Stimulated activated CD4-positive, alpha-beta T cell treated with anti-CD3 and anti-CD28 coated beads, Interleukin-12 subunit alpha, Interleukin-12 subunit beta, amount 100 ng/mL, for 24 hours (primary cell): ENCODE results near the gene NEUROD1.
A peak's percentile ranks its signal among the peaks of the same experiment; 100 is the strongest.
"Not testable (repeated sequence)": the region's sequence is repeated elsewhere in the genome, so short reads cannot be mapped to it uniquely, and the experiment has no call there.

Experiments
- DNase-seq, 2 experiments: peaks; one replicate each; pipeline ENCODE4 v3.0.0-alpha.2; 2020; ENCODE audit warnings: low read depth in 2 of 2

The NEUROD1 gene

DNA sequence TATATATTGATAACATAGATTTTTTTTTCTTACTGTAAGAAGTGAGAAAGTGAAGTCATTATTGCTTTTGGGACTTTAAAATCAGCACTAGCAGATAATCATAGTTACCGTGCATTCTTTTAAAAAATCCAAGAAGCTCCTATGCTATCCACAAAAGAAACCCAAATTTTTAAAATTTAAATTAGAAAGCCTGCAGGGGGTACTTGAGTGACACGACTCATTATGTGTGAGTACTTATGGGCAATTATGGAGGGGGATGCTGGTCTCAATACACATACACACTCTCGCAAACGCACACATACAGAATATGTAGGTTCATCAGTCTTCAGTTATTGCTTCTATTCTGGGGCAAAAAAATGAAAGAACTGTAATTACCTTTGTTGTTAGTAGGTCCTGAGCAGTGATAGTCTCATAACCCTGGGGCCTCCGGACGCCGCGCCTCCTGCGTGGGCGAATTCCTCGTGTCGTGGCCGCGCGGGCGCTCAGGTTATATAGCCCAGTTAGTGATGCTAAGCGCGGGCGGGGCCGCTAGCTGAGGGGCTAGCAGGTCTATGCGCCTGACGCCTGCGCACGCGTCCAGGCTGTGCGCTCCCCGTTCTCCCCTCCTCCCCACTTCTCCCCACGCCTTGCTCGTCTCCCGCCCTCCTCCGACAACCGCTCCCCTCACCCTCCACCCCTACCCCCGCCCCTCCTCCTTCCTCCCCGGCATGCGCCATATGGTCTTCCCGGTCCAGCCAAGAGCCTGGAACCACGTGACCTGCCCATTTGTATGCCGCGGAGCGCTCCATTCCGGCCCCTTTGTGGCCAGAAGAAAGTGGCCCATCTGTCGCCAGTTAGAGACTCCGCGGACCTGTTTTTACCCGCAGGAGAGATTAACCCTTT is at the start of gene NEUROD1:
NEUROD1 (minus strand) TSS at position 463 of the 882 bp plus-strand sequence. CDS start 1,657 bp downstream, outside the sequence.
- DNase-seq: no peak

DNA sequence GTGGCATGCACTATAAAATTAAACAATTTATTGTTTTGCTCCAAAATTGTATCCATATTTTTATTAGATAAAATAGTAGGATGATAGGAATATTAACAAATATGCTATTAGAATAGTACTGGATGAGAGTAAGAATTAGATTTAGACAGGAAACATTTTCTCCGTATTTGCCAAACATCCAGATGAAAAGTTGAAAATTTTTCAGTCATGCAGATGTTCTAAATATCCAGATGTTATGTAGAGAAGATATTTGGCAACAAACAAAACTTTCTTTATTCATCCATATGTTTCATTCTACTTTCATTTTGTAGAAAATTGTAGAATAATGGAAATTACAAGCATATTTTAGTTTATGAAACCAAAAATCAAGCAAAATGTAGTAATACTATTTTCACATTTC is 45.2 kb upstream of the NEUROD1 start:
- DNase-seq: no peak

DNA sequence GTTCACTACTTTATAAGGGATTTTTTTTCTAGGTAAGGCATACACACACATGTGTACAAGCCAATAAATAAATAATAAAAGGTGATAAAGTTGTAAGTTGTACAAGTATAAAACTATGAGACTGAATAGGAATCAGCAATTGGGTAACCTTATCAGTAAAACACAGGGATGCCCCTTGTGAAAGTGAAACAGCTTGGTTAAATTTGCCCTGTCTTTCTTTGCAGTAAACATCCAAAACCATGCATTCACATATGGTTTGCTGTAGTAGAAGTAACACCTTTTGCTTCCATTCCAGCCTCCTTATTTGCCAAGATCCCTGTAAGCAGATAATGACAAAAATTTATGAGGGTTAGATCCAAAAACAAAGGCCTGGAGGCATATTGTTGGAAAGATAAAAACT is 44.3 kb upstream of the NEUROD1 start:
- DNase-seq: no peak

DNA sequence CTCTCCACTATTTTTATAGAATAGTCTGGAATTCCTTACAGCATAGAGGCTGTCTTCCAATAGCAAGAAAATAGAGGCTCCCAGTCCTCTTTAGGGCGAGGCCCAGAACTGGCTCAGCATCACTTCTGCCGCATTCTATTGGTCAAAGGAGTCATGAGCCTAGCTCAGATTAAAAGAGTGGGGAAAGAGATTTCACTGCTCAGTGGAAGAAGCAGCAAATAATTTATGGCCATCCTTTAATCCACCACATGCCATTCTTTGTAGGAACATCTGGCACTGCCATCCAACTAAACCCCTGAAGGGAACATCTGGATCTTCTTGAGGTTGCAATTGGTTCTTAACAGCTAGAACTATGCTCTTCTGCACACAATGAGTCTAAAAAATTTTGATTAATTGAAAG is 43.4 kb upstream of the NEUROD1 start:
- DNase-seq: no peak

DNA sequence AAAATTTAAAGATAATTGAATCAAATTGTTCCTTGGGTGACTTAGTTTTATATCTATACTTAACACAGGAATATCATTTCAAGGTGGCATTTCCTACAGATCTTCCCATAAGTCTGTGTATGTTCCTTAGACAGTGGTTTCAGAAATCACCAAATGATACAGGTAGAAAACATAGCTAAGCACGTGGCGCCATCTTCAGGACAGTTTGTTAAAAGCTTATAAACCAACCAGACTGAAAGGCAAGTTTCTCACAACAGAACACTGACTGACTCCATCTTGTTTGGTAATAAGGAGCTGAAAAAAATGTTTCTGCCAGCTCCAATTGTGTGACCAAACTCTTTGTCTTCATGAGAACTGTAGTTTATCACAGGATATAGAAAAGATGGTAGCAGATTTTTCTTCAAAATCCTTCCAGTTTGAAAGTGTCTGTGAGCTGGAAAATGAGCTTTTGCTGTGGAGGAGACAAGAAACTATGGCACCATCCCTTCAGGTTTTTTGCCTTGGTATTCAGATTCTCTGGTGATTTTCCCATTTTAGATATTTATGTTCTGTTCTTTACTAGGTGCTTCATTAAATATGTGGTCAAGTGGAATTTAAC is 34.8 kb upstream of the NEUROD1 start:
- DNase-seq: peak; percentile 37 to 61

DNA sequence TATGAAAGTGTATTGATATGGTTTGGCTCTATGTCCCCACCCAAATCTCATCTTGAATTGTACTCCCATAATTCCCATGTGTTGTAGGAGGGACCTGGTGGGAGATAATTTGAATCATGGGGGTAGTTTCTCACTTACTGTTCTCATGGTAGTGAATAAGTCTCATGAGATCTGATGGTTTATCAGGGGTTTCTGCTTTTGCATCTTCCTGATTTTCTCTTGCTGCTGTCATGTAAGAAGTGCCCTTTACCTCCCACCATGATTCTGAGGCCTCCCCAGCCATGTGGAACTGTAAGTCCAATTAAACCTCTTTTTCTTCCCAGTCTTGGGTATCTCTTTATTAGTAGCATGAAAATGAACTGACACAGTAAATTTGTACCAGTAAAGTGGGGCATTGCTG is 30.7 kb upstream of the NEUROD1 start:
- DNase-seq: not testable (repeated sequence)

DNA sequence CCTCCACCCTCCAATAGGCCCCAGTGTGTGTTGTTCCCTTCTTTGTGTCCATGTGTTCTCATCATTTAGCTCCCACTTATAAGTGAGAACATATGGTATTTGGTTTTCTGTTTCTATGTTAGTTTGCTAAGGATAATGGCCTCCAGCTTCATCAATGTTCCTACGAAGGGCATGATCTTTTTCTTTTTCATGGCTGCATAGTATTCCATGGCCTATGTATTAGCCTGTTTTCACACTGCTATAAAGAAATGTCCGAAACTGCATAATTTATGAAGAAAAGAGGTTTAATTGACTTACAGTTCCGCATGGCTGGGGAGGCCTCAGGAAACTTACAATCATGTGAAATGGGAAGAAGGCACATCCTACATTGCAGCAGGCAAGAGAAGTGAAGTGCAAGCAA is 22.2 kb upstream of the NEUROD1 start:
- not testable (repeated sequence) for DNase-seq

DNA sequence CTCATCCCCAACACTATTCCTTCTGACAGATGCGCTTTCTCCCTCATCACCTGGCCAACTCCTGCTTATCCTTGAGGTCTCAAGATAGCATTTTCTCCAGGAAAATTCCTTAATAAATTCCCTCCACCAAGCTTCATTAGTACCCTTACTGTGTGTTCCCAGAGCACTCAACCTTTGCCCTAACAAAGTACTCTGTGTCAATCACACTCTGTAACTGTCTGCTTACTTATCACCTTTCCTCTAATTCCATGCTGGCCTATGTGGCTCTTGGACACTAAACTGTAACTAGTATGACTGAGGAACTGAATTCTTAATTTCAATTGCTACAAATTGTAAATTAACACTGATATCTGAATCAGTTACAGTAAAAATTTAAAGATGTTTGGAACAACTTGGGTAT is 17.9 kb upstream of the NEUROD1 start:
- DNase-seq: no peak

DNA sequence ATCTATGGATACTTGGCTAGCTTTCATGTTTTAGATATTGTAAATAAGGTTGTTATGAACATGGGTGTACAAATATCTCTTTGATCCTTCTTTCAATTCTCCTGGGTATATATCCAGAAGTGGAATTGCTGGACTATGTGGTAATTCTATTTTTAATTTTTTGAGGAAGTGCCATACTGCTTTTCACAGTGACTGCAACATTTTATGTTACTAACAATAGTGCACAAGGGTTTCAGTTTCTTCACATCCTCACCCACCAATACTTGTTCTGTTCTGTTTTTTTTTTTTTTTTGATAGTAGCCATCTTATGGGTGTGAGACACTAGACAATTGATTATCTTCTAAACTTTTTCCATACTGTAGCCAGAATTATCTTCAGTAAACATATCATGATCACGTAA is 17.3 kb upstream of the NEUROD1 start:
- DNase-seq: no peak

DNA sequence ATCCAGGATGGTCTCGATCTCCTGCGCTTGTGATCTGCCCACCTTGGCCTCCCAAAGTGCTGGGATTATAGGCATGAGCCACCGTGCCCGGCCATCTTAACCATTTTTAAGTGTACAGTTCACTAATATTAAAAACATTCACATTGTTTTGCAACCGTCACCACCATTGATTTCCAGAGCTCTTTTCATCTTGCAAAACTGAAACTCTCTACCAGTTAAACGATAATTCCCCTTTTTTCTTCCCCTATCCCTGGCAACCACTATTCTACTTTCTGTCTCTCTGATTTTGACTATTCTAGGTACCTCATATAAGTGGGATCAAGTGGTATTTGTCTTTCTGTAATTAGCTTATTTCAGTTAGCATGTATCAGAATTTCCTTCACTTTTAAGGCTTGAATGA is 16.8 kb upstream of the NEUROD1 start:
- no peak for DNase-seq

DNA sequence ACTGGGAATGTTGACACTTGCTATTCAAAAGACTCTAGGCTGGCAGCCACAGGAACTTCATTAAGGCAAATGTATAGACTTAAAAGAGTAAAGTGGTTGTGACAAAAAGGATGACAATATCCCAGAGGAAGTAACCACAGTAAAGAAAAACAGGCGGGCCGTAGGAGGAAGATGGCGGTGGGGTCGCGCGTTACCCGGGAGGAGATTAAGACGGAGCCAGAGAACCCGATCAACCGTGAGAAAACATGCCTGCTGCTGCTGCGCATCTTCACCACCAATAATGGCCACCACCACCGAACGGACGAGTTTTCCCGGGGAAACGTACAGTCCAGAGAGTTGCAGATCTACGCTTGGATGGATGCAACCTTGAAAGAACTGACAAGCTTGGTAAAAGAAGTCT is 14.0 kb upstream of the NEUROD1 start:
- DNase-seq: no peak

DNA sequence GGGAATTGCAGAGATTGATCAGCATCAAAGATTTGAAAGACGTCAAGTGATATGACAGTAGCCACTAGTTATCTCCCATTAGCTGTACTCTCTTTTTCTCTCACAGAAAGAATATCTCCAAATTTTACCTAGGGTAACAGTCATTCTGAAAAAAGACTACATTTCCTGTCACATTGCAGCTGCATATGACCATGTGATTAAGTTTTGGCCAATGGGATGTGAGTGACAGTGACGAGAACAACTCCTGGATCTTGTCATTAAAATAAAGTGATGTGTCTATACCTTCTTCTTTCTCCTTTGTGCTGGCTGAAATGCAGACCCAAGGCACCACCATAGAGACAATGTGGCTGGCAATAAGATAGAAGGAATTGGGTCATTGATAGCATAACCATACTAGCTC is 10.5 kb upstream of the NEUROD1 start:
- DNase-seq: no peak

DNA sequence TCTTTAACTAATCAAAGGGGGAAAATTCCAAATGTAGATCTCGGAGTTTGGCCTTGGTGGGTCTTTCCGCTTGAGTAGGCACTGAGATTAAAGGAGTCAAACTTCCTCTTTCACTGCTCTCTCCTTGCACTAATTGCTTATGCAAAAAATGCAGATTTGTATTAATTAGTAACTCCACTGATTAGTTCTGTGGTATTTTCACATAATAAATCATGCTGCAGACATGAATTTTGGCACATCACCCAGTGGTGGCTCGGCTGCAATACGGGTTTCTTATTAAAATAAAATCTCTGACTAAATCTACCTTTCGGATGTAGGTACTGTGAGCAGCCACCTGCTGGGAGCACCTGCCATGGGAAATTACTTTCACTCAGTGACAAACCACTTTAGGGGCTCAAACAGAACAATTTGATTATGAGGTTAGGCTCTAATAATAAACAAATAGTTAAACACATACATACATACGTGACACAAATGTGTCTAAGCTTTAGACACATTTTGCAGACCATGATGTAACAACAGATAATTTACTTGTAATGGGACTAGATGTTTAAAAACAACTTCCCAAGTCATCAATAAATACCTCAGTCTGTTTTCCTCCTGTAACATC is 6.4 kb upstream of the NEUROD1 start:
- DNase-seq: no peak

DNA sequence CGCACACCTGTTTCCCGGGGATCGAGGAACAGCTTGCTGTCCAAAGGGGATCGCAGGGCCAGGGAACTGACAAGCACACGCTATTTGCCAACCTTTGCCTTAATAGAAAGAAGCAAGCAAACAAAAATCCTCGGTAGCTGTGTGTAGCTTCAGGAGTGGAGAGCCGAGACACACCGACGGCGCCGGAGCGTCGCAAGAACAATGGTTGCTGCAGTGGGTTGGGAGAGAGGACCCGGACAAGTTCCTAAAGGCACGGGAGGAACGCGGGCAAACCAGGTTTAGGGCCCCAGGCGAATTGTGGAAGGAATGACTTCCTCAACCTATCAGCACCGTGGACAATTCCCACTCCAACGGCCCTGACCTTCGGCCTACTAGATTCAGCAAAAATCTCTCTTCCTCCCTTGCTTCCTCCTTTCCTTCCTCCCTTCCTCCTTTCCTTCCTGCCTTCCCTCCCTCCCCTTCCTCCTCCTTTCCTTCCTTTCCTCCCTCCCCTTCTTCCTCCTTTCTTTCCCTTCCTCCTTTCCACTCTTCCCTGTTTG is 4.9 kb upstream of the NEUROD1 start:
- DNase-seq: no peak

DNA sequence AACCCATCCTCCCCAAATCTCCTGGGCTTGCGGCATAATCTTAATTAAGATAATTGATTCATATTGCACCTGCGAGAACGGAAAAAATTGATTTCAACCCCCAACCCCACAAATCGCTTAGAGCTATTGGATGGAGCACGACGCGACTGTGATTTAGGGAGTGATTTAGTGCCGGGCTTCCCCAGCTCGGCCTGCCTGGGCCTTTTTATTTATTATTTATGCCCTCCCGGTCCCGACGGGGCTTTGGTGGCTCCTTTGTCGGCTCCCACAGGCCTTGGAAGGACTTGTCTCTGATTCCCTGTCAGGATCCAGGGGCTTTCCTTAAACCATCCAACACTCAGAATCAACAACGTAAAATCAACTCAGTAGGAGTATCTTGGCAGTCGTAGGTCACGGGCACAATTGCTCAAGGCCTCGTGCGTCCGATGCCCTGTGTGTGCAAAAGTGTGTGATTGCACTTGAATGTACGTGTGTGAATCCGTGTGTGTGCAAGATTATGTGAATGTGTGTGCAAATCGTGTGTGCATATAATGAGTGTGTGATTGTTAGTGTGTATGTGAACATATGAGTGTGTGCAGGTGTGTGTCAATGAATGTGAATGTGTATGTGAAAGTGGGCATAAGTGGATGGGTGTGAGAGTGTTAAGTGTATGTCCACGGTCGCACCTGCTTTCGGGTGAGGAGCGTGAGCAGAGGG is 4.3 kb upstream of the NEUROD1 start:
- DNase-seq: no peak

DNA sequence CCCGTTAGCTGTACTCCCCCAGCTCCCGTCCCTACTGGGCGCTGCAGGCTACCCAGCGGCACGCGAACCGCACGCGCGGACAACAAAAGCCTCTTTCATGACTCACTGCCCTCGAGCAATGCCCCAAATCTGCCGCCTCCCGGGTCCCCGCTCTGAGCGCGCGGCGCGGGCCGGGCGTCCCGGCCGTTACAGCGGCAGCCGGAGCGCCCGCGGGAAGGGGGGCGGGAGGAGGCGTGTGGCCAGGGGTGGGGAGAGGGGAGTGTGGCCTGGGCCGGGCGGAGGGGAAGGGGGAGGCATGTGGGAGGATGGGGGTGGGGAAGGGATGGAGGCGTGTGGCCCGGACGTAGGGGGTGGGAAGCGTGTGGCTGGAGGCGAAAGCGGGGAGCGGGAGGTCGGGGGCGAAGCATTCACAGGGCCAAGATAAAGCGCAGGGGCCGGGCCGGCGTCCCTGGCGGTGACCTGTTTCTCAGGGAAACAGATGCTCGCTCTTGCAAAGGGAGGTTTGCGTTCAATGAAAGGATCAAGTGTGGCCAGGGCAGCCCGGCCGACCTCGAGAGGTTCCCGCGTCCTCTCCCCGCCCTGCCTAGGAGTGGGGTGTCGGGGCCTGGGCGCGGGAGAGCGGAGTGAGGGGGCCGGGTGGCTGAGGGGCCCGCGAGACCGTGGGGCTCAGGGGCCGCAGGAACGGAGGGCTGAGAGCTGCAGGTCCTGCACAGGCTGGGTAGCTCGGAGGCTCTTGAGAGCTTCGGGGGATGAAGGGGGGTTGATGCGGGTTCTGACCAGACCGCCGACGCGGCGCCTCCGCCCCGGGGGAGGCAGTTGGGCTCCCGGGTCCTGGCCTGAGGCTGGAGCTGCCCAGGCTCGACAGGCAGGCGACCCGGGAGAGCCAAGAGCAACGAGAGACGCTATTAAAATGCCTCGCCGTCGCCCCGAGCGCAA is 3.5 kb upstream of the NEUROD1 start:
- DNase-seq: no peak

DNA sequence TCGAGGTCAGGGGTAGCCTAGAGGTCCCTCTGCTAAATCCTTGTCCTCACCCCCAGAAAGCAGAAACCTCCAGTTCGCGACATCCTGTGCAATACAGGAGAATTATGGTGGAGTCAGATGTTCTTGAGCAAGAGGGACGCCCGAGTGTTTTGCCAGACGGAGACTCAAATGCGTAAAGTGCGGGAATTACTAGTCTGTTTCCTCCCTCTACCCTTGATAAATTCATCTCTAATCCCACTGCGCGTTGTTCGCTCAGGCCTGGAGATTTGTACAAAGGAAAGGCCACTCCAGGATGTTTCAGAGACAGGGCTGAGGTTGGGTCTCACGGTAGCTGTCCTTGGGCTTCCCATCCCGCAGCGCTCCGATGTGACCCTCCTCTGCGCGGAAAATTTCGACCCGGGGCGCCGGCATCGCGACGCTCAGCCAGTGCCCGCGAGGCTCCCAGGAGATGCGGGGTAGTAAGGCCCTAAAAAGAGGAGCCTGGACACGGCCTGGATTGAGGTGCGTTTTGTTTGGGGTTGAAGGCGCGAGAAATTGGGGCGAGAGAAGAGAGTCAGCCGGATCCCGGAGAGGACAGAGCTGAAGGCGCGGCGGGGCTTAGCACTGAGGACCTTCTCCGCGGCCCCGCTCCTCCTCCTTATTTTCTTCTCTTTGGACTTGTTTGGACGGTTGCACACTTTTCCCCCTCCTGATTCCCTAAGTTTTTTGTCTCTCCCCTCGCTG is 2.6 kb upstream of the NEUROD1 start:
- no peak for DNase-seq

DNA sequence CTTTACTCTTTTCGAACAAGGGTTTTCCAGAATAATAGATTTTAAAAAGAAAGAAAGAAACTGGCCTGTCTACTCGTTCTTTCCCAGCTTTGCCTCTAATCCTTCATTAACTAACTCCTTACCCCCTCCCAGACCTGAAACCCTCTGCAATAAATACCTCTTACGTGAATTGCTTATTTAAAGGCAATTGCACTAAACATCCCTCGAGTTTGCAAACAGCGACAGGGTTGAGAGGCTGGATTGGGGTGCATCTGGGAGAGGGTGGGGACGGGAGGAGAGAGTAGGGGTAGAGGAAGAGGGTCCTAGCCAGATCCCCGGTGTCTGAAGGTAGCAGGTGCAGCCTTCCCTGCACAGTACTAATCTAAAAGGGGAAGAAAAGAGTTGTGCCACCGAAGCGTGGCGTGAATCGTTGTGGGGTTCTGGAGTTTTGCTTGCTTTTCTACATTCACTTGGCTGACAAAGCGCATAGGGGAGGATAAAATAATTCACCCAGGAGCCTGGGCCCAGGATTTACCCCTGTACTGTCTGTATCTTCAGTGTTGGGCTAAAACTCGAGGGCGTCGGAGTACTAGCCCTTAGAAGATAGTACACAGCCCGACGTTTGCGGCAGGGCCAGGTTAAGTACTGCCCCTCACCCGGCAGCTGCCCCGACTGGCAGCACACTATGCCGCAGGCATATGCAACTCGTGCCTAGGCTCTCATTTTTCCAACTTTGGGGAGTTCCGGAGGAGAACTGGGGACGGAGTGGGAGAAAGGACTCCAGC is 1.9 kb upstream of the NEUROD1 start:
- no peak for DNase-seq
